Adrenal gland (tissue), 12 donors: ENCODE measurements around the gene IZUMO1R. TPM values are rescaled to one million over a fixed set of nuclear protein-coding genes. Genes with fewer than 3 reads are reported as not detected.
"Not testable (repeated sequence)": the region's sequence is repeated elsewhere in the genome, so short reads cannot be mapped to it uniquely, and the experiment has no call there.

Experiments
- DNase-seq, 7 donors: peaks; one replicate each; pipeline ENCODE4 v3.0.0-alpha.2; 2019 to 2020
- H3K27ac ChIP-seq, 5 donors: fragments of 200-600 bp; sonication (generic) in 4 of 5; 1 replicate in 3 of 5; 2 replicates in 2 of 5; pipeline versions ENCODE4 v1.5.1 to v1.8.0; 2016 to 2020; ENCODE audit warnings: mild to moderate bottlenecking in 1 of 5
- H3K27me3 ChIP-seq: fragments of 200-600 bp; 2 replicates; pipeline ENCODE4 v1.8.0; 2021
- H3K36me3 ChIP-seq, 2 donors: fragments of 200-600 bp; replicated peaks in 1 of 2; 1 replicate in 1 of 2; 2 replicates in 1 of 2; pipeline versions ENCODE4 v1.5.1 to v1.8.0; 2018 to 2022
- H3K4me1 ChIP-seq, 2 donors: fragments of 200-600 bp; replicated peaks in 1 of 2; 1 replicate in 1 of 2; 2 replicates in 1 of 2; pipeline versions ENCODE4 v1.5.1 to v1.8.0; 2018 to 2021
- H3K4me3 ChIP-seq, 4 donors: fragments of 200-600 bp; sonication (generic) in 3 of 4; one replicate each; pipeline ENCODE4 v1.5.1; 2016 to 2018
- H3K9me3 ChIP-seq, 3 donors: fragments of 200-600 bp; sonication (generic) in 1 of 3; replicated peaks in 1 of 3; 1 replicate in 2 of 3; 2 replicates in 1 of 3; pipeline versions ENCODE4 v1.5.1 to v1.8.0; 2016 to 2021
- POLR2A ChIP-seq, 2 donors: fragments of 450-650 bp; IDR thresholded peaks; one replicate each; pipeline ENCODE4 v1.6.1; 2017; ENCODE audit warnings: antibody characterized with exemption in 2 of 2, mild to moderate bottlenecking in 2 of 2, moderate library complexity in 1 of 2
- WGBS, 4 donors: extraction: QIAGEN DNeasy Blood & Tissue Kit in 2 of 4; methylation state at CpG; one replicate each; pipeline versions ENCODE4 v1.1.5 to v1.1.7; 2013 to 2017; 5-methylcytosine and 5-hydroxymethylcytosine counted together
- intact Hi-C, 2 donors: fragments of 100-400 bp; cut with DNase I; formaldehyde crosslinking; loops; one replicate each; pipeline versions ENCODE4 v1.14.1 to v1.15.0; 2022 to 2023
- polyA plus RNA-seq, 3 donors: library from polyadenylated mRNA; stranded (reverse); fragments of 200-250 nt in 2 of 3; fragments of 350-450 nt in 1 of 3; fragmentation: Illumina TruSeq in 1 of 3; extraction: RNeasy Lipid Tissue Mini Kit (QIAGEN cat#74804) in 1 of 3; gene quantifications; one replicate each; pipeline ENCODE4 v1.2.3, GENCODE V29; 2013 to 2014
- total RNA-seq, 9 donors: library from RNA; depleted of rRNA in 4 of 9; stranded (reverse); fragments of >200 nt in 4 of 9; fragments of 120-200 nt in 1 of 9; fragmentation: NEBNext Ultra II Directional in 1 of 9; extraction: Animal tissue kit (Norgen Biotek cat#: 25700) in 1 of 9; gene quantifications; one replicate each; pipeline versions ENCODE4 v1.1.0 to v1.2.4, GENCODE V29; 2013 to 2023
- TF ChIP-seq, protein P1 (sequence below), 6 experiments: fragments of 450-650 bp in 4 of 6; fragments of 200-600 bp in 2 of 6; sonication (generic) in 1 of 6; IDR thresholded peaks; 1 replicate in 5 of 6; 2 replicates in 1 of 6; pipeline versions ENCODE4 v1.5.1 to v1.8.0; 2016 to 2021; ENCODE audit warnings: antibody characterized with exemption in 6 of 6, mild to moderate bottlenecking in 2 of 6, moderate library complexity in 1 of 6
- donor health status: healthy with polysubstance abuse.
- donor health status: Bipolar disorder and iron deficiency.
- donor health status: DM: yes; HTN: yes; CAD: no.
- donor health status: DM: no; HTN: no; CAD: no.
- donor health status: DM: no; HTN: no; CAD: no.
- donor health status: DM: yes; HTN: yes; CAD: no.

IZUMO1R gene
- total and polyA plus RNA-seq, 12 donors: 0.50 TPM; not detected in 11

DNA sequence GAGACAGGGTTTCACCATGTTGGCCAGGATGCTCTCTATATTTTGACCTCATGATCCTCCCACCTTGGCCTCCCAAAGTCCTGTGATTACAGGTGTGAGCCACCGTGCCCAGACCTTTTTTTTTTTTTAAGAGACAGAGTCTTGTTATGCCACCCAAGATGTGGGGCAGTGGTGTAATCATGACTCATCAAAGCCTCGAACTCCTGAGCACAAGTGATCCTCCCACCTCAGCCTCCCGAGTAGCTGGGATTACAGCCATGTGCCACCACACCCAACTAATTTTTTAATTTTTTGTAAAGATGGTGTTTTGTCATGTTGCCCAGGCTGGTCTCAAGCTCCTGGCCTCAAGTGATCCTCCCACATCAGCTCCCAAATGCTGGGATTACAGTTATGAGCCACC is 37.9 kb downstream of the IZUMO1R start:
- no peaks in the 10 kb centered on the region for H3K36me3 ChIP-seq
- 59 to 73% (median 65%) methylated on average over 3 of the region's 3 CpGs for WGBS, 4 donors
- intact Hi-C loops: no loop called here
- H3K9me3 ChIP-seq: no peaks in the 10 kb centered on the region
- TF ChIP-seq, protein P1, sequence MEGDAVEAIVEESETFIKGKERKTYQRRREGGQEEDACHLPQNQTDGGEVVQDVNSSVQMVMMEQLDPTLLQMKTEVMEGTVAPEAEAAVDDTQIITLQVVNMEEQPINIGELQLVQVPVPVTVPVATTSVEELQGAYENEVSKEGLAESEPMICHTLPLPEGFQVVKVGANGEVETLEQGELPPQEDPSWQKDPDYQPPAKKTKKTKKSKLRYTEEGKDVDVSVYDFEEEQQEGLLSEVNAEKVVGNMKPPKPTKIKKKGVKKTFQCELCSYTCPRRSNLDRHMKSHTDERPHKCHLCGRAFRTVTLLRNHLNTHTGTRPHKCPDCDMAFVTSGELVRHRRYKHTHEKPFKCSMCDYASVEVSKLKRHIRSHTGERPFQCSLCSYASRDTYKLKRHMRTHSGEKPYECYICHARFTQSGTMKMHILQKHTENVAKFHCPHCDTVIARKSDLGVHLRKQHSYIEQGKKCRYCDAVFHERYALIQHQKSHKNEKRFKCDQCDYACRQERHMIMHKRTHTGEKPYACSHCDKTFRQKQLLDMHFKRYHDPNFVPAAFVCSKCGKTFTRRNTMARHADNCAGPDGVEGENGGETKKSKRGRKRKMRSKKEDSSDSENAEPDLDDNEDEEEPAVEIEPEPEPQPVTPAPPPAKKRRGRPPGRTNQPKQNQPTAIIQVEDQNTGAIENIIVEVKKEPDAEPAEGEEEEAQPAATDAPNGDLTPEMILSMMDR (IDR thresholded peaks at IDR 0.05): no peak
- no peak for TF ChIP-seq POLR2A (IDR thresholded peaks at IDR 0.05)
- no peaks in the 10 kb centered on the region for H3K4me1 ChIP-seq
- H3K27ac ChIP-seq: no peak overlapping the region
- DNase-seq: no peak
- no peaks in the 10 kb centered on the region for H3K27me3 ChIP-seq
- H3K4me3 ChIP-seq: no peak overlapping the region

DNA sequence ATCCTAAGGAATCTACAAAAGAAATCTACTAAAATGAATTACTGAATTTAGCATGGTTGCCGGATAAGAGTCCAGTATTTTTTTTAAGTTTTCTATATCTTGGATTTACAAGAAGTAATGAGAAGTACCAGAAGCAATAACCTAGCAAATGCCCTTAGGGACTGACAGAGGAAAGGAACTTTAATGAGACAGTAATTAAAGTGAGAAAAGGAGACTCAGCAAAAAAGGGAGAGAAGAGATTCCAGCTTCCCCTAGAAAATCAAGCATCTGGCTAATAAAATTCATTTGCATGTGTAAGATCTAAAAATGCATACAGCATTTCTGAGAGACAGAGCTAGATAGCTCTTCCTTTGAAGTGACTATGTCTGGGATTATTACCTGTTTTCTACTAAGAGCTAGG is 39.1 kb downstream of the IZUMO1R start:
- DNase-seq: no peak
- Histone ChIP-seq H3K4me3 (no peak overlapping the region), H3K9me3 (no peaks in the 10 kb centered on the region), H3K4me1 (no peaks in the 10 kb centered on the region), H3K27ac (no peak overlapping the region), H3K27me3 (no peaks in the 10 kb centered on the region), H3K36me3 (no peaks in the 10 kb centered on the region)
- WGBS, 4 donors: 81 to 88% (median 86%) methylated on average over 1 of the region's 1 CpG
- intact Hi-C loops: no loop called here
- TF ChIP-seq, protein P1 (IDR thresholded peaks at IDR 0.05): no peak
- no peak for TF ChIP-seq POLR2A (IDR thresholded peaks at IDR 0.05)

DNA sequence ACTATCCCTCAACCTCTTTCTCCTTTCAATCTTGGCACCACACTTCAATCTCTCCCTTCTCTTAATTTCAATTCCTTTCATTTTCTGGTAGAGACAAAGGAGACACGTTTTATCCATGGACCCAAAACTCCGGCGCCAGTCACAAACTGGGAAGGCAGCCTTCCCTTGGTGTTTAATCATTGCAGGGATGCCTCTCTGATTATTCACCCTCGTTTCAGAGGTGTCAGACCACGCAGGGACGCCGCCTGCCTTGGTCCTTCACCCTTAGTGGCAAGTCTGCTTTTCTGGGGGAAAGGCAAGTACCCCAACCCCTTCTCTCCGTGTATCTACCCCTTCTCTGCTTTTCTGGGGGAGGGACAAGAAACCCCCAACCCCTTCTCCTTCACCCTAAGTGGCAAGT is 41.9 kb downstream of the IZUMO1R start:
- H3K4me3 ChIP-seq, H3K36me3 ChIP-seq, DNase-seq, H3K27ac ChIP-seq, H3K4me1 ChIP-seq, H3K27me3 ChIP-seq, intact Hi-C loops, H3K9me3 ChIP-seq: not testable (repeated sequence)
- 72 to 88% (median 79%) methylated on average over 7 to 8 of the region's 8 CpGs for WGBS, 4 donors

DNA sequence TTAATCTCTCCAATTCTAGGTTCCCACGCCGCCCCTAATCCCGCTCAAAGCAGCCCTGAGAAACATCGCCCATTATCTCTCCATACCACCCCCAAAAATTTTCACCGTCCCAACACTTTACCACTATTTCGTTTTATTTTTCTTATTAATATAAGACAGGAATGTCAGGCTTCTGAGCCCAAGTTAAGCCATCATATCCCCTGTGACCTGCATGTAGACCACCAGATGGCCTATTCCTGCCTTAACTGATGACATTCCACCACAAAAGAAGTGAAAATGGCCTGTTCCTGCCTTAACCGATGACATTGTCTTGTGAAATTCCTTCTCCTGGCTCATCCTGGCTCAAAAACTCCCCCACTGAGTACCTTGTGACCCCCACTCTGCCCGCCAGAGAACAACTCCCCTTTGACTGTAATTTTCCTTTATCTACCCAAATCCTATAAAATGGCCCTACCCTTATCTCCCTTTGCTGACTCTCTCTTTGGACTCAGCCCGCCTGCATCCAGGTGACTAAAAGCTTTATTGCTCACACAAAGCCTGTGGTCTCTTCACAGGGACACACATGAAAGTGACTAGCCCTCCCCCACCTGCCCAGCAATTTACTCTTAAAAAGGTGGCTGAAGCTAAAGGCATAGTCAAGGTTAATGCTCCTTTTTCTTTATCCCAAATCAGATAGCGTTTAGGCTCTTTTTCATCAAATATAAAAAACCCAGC is 46.6 kb downstream of the IZUMO1R start:
- intact Hi-C loops, H3K27ac ChIP-seq, H3K4me3 ChIP-seq, H3K4me1 ChIP-seq, H3K36me3 ChIP-seq, H3K9me3 ChIP-seq, H3K27me3 ChIP-seq, DNase-seq: not testable (repeated sequence)
- 68 to 89% (median 79%) methylated on average over 6 to 10 of the region's 10 CpGs for WGBS, 4 donors

Other genes with a start within 250 kb of the IZUMO1R start
- gene PANX1, start 175.7 kb upstream of the IZUMO1R start, total RNA-seq: 10 to 100 TPM; 12.9 to 40.5 (median 18.0) TPM
- 10 to 100 TPM in 1 of 3 donors, 1 to 10 TPM in 2; 3.3 to 17.0 (median 3.3) TPM for gene PANX1, start 175.7 kb upstream of the IZUMO1R start, polyA plus RNA-seq
- gene GPR83, start 96.8 kb downstream of the IZUMO1R start, total RNA-seq: 1 to 10 TPM in 1 of 9 donors, under 1 TPM in 7, not detected in 1; 0.17 to 1.5 (median 0.42) TPM
- gene GPR83, start 96.8 kb downstream of the IZUMO1R start, polyA plus RNA-seq: under 1 TPM; 0.20 to 0.55 (median 0.40) TPM
- 10 to 100 TPM in 7 of 9 donors, 1 to 10 TPM in 2; 7.6 to 29.0 (median 15.8) TPM for gene MRE11, start 189.3 kb downstream of the IZUMO1R start, total RNA-seq
- 1 to 10 TPM; 4.3 to 8.9 (median 5.0) TPM for gene MRE11, start 189.3 kb downstream of the IZUMO1R start, polyA plus RNA-seq
- gene ANKRD49, start 189.4 kb downstream of the IZUMO1R start, total RNA-seq: 10 to 100 TPM in 7 of 9 donors, 1 to 10 TPM in 2; 5.0 to 26.0 (median 11.3) TPM
- gene ANKRD49, start 189.4 kb downstream of the IZUMO1R start, polyA plus RNA-seq: 10 to 100 TPM; 18.1 to 33.7 (median 20.3) TPM
- under 1 TPM in 1 of 9 donors, not detected in 8; 0.17 TPM for gene C11orf97, start 207.9 kb downstream of the IZUMO1R start, total RNA-seq
- not detected for gene C11orf97, start 207.9 kb downstream of the IZUMO1R start, polyA plus RNA-seq
- gene FUT4, start 239.3 kb downstream of the IZUMO1R start, total RNA-seq: 1 to 10 TPM; 2.5 to 5.8 (median 4.2) TPM
- gene FUT4, start 239.3 kb downstream of the IZUMO1R start, polyA plus RNA-seq: 1 to 10 TPM in 1 of 3 donors, under 1 TPM in 2; 0.61 to 1.4 (median 0.72) TPM